Smooth muscle cell of trachea (primary cell): Measurements from ENCODE around the gene TCP11L2. TPM values are rescaled to one million over a fixed set of nuclear protein-coding genes. Genes with fewer than 3 reads are reported as not detected.

Experiments
- total RNA-seq: library from RNA; depleted of rRNA; stranded (reverse); fragments of >200 nt; gene quantifications from 2 replicates; pipeline ENCODE4 v1.2.1, GENCODE V29; 2014

Gene TCP11L2
- 43.6 and 47.3 TPM in 2 replicates for total RNA-seq

GRCh38 chr12:106302401-106303201 lies at the start of gene TCP11L2:
Gene TCP11L2, plus strand, starts transcription at chr12:106302733. Its CDS starts 8,343 bp downstream, at chr12:106311076.

GRCh38 chr12:106357549-106358395 lies 55.2 kb downstream of the TCP11L2 start, which contains the start of gene POLR3B:
Gene POLR3B, plus strand, starts transcription at chr12:106357748. Its CDS starts 132 bp downstream, at chr12:106357880.

Other genes starting within 250 kb of the TCP11L2 start
- 3.2 and 4.5 TPM in 2 replicates for gene NUAK1, start 163.8 kb upstream of the TCP11L2 start, total RNA-seq
- 204 and 282 TPM in 2 replicates for gene CKAP4, start 54.7 kb upstream of the TCP11L2 start, total RNA-seq
- 10.9 and 13.8 TPM in 2 replicates for gene POLR3B, start 55.0 kb downstream of the TCP11L2 start, total RNA-seq